PC-3 (cell line): Measurements from ENCODE around the gene COMMD10. TPM values are rescaled to one million over a fixed set of nuclear protein-coding genes. Genes with fewer than 3 reads are reported as not detected.

ENCODE experiments used
- ATAC-seq: fragments of 200-7000 bp; cut with Tn5 transposase; 2 replicates; pipeline ENCODE4 v1.9.1; 2020; ENCODE audit warnings: mild to moderate bottlenecking, moderate library complexity
- BruUV-seq: library from RNA; stranded (reverse); fragments of 400-500 nt; replicated peaks from 2 replicates; lab custom pipeline; 2021; lab: Mats Ljungman, UMichigan
- CTCF ChIA-PET: fragments of 300-600 bp; sonication (Branson Sonifier 250); formaldehyde crosslinking; loops from one replicate; lab custom pipeline; 2022; ENCODE audit warnings: antibody characterized with exemption; lab: Charles Lee
- POLR2A ChIA-PET: fragments of 300-600 bp; sonication (Branson Sonifier 250); formaldehyde crosslinking; loops from one replicate; lab custom pipeline; 2022; ENCODE audit warnings: antibody characterized with exemption; ENCODE audit not compliant: unreplicated experiment; lab: Charles Lee
- DNase-seq: peaks from one replicate; pipeline ENCODE4 v3.0.0-alpha.2; 2015
- H2AFZ ChIP-seq: fragments of 300-600 bp; sonication (generic); 2 replicates; pipeline ENCODE4 v1.6.0; 2016; ENCODE audit warnings: antibody characterized with exemption, low read length
- H3F3A ChIP-seq: fragments of 300-600 bp; sonication (generic); one replicate; pipeline ENCODE4 v1.6.0; 2017; ENCODE audit warnings: antibody characterized with exemption, low read length, control low read depth, mild to moderate bottlenecking; ENCODE audit not compliant: unreplicated experiment
- H3K27ac ChIP-seq: fragments of 300-600 bp; sonication (generic); 2 replicates; pipeline ENCODE4 v1.5.1; 2016; ENCODE audit warnings: mild to moderate bottlenecking, low read length
- H3K27me3 ChIP-seq: fragments of 300-600 bp; sonication (generic); 2 replicates; pipeline ENCODE4 v1.6.1; 2016; ENCODE audit warnings: low read length, mixed read lengths
- H3K36me3 ChIP-seq: fragments of 300-600 bp; sonication (generic); 2 replicates; pipeline ENCODE4 v1.6.1; 2016; ENCODE audit warnings: low read depth, mixed run types, low read length, mixed read lengths
- H3K4me1 ChIP-seq: fragments of 300-600 bp; sonication (generic); 2 replicates; pipeline ENCODE4 v1.5.1; 2016; ENCODE audit warnings: low read length; ENCODE audit not compliant: insufficient read depth
- H3K4me2 ChIP-seq: fragments of 300-600 bp; sonication (generic); 2 replicates; pipeline ENCODE4 v1.6.0; 2016; ENCODE audit warnings: low read length
- H3K4me3 ChIP-seq: fragments of 300-600 bp; sonication (generic); 2 replicates; pipeline ENCODE4 v1.5.1; 2016; ENCODE audit warnings: mild to moderate bottlenecking, low read length, mixed read lengths
- H3K79me2 ChIP-seq: fragments of 300-600 bp; sonication (generic); 2 replicates; pipeline ENCODE4 v1.6.1; 2017; ENCODE audit warnings: low read length, mixed read lengths
- H3K9ac ChIP-seq: fragments of 300-600 bp; sonication (generic); 2 replicates; pipeline ENCODE4 v1.6.0; 2016; ENCODE audit warnings: mild to moderate bottlenecking, low read length
- H3K9me2 ChIP-seq: fragments of 300-600 bp; sonication (generic); replicated peaks from 2 replicates; pipeline ENCODE4 v1.6.1; 2016; ENCODE audit warnings: mixed run types, low read length, mixed read lengths
- H3K9me3 ChIP-seq: fragments of 300-600 bp; sonication (generic); 2 replicates; pipeline ENCODE4 v1.6.1; 2016; ENCODE audit warnings: low read length, mixed read lengths
- H4K20me1 ChIP-seq: fragments of 300-600 bp; sonication (generic); 2 replicates; pipeline ENCODE4 v1.6.1; 2016; ENCODE audit warnings: low read length, mixed read lengths
- EZH2 ChIP-seq: fragments of 300-600 bp; sonication (generic); IDR thresholded peaks from one replicate; pipeline ENCODE4 v1.6.1; 2017; ENCODE audit warnings: antibody characterized with exemption, mild to moderate bottlenecking, low read length; ENCODE audit not compliant: unreplicated experiment
- EZH2phosphoT487 ChIP-seq: fragments of 300-600 bp; sonication (generic); IDR thresholded peaks from 2 replicates; pipeline ENCODE4 v1.6.1; 2018; ENCODE audit warnings: mild to moderate bottlenecking, antibody characterized with exemption, low read length, borderline replicate concordance
- intact Hi-C: fragments of 100-400 bp; cut with micrococcal nuclease; formaldehyde crosslinking; loops from 2 replicates; pipeline ENCODE4 v1.9.0; 2023
- total RNA-seq: library from RNA; depleted of rRNA; stranded (reverse); fragments of >200 nt; gene quantifications from 2 replicates; pipeline ENCODE4 v1.2.3, GENCODE V29; 2014
- TF ChIP-seq, protein P1 (sequence below): fragments of 300-600 bp; sonication (generic); conservative IDR thresholded peaks from 2 replicates; pipeline ENCODE4 v1.5.1; 2017; ENCODE audit warnings: antibody characterized with exemption, low read depth, mild to moderate bottlenecking, low read length

COMMD10 gene
- total RNA-seq, 1 experiment from 2014 or later, result 17.7 TPM

DNA sequence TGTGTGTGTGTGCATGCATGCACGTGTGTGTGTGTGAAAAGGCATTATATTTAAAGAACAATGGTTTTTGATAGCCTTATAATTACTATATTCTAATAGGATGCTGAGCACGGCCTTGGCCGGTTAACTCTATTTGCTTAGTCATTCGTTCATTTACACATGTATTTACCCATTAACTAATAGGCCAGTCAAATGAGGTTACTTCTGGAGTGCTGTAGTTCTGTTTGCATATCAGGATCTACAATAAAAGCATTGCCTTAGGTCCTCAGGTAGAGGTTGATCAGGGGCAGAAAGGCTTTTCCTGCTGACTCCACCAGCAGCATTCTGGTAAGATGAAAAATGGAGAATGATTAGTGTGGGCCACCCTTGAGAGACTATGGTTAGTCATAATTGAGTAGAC lies 219.0 kb downstream of the COMMD10 start:
- Histone ChIP-seq H3K4me2 (no peak overlapping the region), H3K9me2 (no peaks in the 10 kb centered on the region), H4K20me1 (no peaks in the 10 kb centered on the region), H3K27me3 (no peaks in the 10 kb centered on the region), H3K9ac (no peak overlapping the region), H3K9me3 (0 out of 2 replicates have a peak, but pooled peaks cover 6% of the 10 kb centered on the region), H3K36me3 (peaks cover 4% of the 10 kb centered on the region; the same call in 1 of the 2 replicates), H3K4me3 (no peak overlapping the region), H3F3A (no peaks in the 10 kb centered on the region), H3K4me1 (peaks cover 13% of the 10 kb centered on the region), H2AFZ (no peak overlapping the region), H3K79me2 (no peaks in the 10 kb centered on the region), H3K27ac (no peak overlapping the region)
- TF ChIP-seq, protein P1, sequence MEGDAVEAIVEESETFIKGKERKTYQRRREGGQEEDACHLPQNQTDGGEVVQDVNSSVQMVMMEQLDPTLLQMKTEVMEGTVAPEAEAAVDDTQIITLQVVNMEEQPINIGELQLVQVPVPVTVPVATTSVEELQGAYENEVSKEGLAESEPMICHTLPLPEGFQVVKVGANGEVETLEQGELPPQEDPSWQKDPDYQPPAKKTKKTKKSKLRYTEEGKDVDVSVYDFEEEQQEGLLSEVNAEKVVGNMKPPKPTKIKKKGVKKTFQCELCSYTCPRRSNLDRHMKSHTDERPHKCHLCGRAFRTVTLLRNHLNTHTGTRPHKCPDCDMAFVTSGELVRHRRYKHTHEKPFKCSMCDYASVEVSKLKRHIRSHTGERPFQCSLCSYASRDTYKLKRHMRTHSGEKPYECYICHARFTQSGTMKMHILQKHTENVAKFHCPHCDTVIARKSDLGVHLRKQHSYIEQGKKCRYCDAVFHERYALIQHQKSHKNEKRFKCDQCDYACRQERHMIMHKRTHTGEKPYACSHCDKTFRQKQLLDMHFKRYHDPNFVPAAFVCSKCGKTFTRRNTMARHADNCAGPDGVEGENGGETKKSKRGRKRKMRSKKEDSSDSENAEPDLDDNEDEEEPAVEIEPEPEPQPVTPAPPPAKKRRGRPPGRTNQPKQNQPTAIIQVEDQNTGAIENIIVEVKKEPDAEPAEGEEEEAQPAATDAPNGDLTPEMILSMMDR, result no peak
- TF ChIP-seq EZH2, result no peak
- TF ChIP-seq EZH2phosphoT487, result no peak
- DNase-seq, result no peak
- intact Hi-C loops, result no loop called here
- ChIA-PET CTCF (no interaction called here), POLR2A (no interaction called here)
- BruUV-seq, result no TSS peak
- no peak for ATAC-seq

DNA sequence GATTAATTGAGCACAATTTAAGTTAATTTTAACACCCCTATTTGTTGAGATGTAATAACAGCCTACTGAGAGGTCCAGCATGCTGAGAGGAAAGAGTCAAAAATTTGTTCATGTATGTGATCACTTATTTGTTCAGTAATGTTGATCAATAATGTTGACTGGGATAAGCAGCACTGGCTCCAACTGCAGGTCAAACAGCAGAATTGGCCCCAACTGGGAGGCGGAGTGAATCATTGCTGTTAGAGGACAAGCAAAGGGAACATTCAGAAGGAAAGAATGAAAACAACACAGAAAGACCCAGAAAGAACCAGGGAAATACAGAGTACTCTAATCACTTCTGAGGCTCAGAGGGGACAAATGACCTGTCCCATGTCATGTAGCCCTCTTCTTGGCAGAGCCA lies 221.1 kb downstream of the COMMD10 start:
- CTCF ChIA-PET, result no interaction called here

DNA sequence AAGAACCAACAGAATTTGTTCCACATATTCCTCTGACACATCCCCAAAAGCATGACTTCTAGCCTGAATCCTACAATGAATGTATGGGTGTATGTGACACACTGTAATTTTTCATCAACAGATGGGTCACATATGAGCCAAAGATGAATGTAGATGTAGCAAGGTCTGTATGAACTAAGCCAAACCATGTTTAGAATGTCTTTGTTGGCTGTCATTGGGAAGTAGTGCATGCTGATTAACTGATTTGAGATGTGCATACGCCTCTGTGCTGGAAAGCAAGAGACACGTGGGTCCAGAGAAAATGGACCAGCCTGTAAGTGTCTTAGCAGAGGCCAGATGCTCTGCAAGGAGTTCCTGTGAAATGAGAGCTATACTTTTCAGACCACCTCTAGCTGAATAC lies 222.0 kb downstream of the COMMD10 start:
- Histone ChIP-seq H3K27me3 (no peaks in the 10 kb centered on the region), H2AFZ (no peak overlapping the region), H3K9ac (no peak overlapping the region), H3K4me1 (no peaks in the 10 kb centered on the region), H3K4me2 (no peak overlapping the region), H3K27ac (no peak overlapping the region), H3F3A (no peaks in the 10 kb centered on the region), H3K36me3 (peaks cover 4% of the 10 kb centered on the region; the same call in 1 of the 2 replicates), H3K79me2 (no peaks in the 10 kb centered on the region), H3K9me2 (no peaks in the 10 kb centered on the region), H3K9me3 (0 out of 2 replicates have a peak, but pooled peaks cover 6% of the 10 kb centered on the region), H3K4me3 (no peak overlapping the region), H4K20me1 (no peaks in the 10 kb centered on the region)
- ATAC-seq (no peak), DNase-seq (no peak)
- no peak for TF ChIP-seq EZH2phosphoT487
- intact Hi-C loops, result no loop called here
- CTCF ChIA-PET, result no interaction called here
- BruUV-seq, result no TSS peak
- POLR2A ChIA-PET, result no interaction called here

More for the DNA sequence above, 221.1 kb downstream of the COMMD10 start:
- Histone ChIP-seq H3K4me2 (no peak overlapping the region), H3K9ac (no peak overlapping the region), H3K27me3 (no peaks in the 10 kb centered on the region), H3F3A (no peaks in the 10 kb centered on the region), H3K4me3 (no peak overlapping the region), H3K9me3 (0 out of 2 replicates have a peak, but pooled peaks cover 6% of the 10 kb centered on the region), H3K9me2 (no peaks in the 10 kb centered on the region), H3K79me2 (no peaks in the 10 kb centered on the region), H3K36me3 (peaks cover 4% of the 10 kb centered on the region; the same call in 1 of the 2 replicates), H3K27ac (no peak overlapping the region), H4K20me1 (no peaks in the 10 kb centered on the region), H3K4me1 (no peaks in the 10 kb centered on the region), H2AFZ (no peak overlapping the region)
- no peak for ATAC-seq
- no TSS peak for BruUV-seq
- no peak for DNase-seq
- POLR2A ChIA-PET, result no interaction called here
- TF ChIP-seq, protein P1, result no peak
- no peak for TF ChIP-seq EZH2phosphoT487
- no peak for TF ChIP-seq EZH2
- intact Hi-C loops, result no loop called here
